Neural progenitor cell (in vitro differentiated cells): ENCODE results near the gene PARP3.

Source experiments
- CTCF ChIP-seq: fragments of 200-600 bp; sonication (generic); IDR thresholded peaks from 2 replicates; pipeline ENCODE4 v1.5.1; 2017; ENCODE audit warnings: antibody characterized with exemption, mild to moderate bottlenecking
- EZH2 ChIP-seq: fragments of 200-600 bp; sonication (generic); IDR thresholded peaks from 2 replicates; pipeline ENCODE4 v1.6.1; 2017; ENCODE audit warnings: antibody characterized with exemption, mild to moderate bottlenecking, moderate library complexity
- EZH2phosphoT487 ChIP-seq: fragments of 200-600 bp; sonication (generic); IDR thresholded peaks from 2 replicates; pipeline ENCODE4 v1.6.1; 2017; ENCODE audit warnings: antibody characterized with exemption

DNA sequence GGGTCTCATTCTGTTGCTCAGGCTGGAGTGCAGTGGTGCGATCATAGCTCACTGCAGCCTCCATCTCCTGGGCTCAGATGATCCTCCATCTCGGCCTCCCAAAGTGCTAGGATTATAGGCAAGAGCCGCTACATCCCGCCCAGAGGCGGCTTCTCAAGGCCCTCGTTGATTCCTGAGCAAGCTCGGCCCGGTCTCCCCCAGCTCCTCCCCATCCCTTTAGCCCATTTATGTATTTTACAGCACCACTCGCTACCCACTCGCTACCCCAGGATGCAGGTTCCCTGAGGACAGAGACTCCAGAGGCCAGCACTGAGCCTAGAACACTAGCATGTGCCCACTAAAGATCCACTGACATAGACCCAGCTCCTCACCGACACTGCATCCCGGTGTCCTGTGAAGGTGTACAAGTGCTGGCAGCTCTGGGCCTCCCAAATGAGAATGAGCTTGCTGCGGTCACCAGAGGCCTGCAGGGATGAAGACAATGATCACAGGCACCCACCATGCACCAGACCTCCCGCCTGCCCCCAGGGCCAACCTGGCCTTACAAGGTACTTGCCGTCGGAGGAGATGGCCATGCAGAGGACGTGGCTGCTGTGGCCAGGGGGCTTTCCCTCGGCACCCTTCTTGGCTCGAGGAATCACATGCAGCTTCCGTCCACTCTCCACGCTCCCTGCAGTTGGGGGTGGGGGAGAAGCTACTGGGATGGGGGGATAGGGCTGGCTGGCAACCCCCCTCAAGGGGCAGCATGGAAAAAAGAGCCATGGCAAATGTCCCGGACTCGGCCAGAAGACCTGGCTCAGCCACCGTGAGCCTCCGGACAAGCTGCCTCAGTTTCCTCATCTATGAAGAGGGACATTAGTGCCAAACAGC is 6.0 kb upstream of the PARP3 start:
- TF ChIP-seq CTCF, result no peak
- no peak for TF ChIP-seq EZH2phosphoT487
- no peak for TF ChIP-seq EZH2
